ENCODE measurements around the gene RSF1. TPM values are rescaled to one million over a fixed set of nuclear protein-coding genes. Genes with fewer than 3 reads are reported as not detected.

The RSF1 gene
- total RNA-seq, 1 experiment from 2014 or later: 79.8 TPM

- H3K27me3 Mint-ChIP-seq (ENCODE audit: low read depth): no peaks in the 10 kb centered on the region
- CTCF ChIA-PET: interaction anchor here (0.6 to 2.0 kb wide), 4 partner anchors 18 to 181 kb away, joined by 3 to 5 read pairs (median 4); partner anchors contain the start of gene INTS4
Observed at GRCh38 chr11:77819411-77819920, 1.1 kb downstream of the RSF1 start.

GRCh38 chr11:77815459-77815858, 5.1 kb downstream of the RSF1 start:
- POLR2A ChIA-PET: no interaction called here
- no peak overlapping the region for H3K27ac Mint-ChIP-seq
- CTCF ChIA-PET: no interaction called here

More at GRCh38 chr11:77819411-77819920, 1.1 kb downstream of the RSF1 start:
- ATAC-seq: peak; percentile 18
- Mint-ChIP-seq H3K27ac (peak overlapping the region; percentile 97), H3K4me3 (peak overlapping the region; percentile 94), H3K9me3 (peaks cover 16% of the 10 kb centered on the region), H3K36me3 (peaks cover 17% of the 10 kb centered on the region), H3K4me1 (peaks cover 24% of the 10 kb centered on the region)
- TF ChIP-seq GABPB1 (CRISPR knock-in tag; IDR thresholded peaks at IDR 0.05): peak; percentile 38; the same call in 1 of the 2 replicates
- TF ChIP-seq TEAD1 (CRISPR knock-in tag; IDR thresholded peaks at IDR 0.05): peak; percentile 27; the same call in 1 of the 2 replicates
- TF ChIP-seq FOXK1 (CRISPR knock-in tag; IDR thresholded peaks at IDR 0.05): peak; percentile 69; the same call in 1 of the 2 replicates
- TF ChIP-seq NFATC4 (CRISPR knock-in tag; IDR thresholded peaks at IDR 0.05): no peak
- TF ChIP-seq ZNF396 (CRISPR knock-in tag; IDR thresholded peaks at IDR 0.05; ENCODE audit: borderline replicate concordance): 0 out of 2 replicates have a peak, but pooled peaks have one; percentile 22
- TF ChIP-seq RELA (CRISPR knock-in tag; IDR thresholded peaks at IDR 0.05; ENCODE audit: borderline replicate concordance): peak; percentile 5; the same call in 1 of the 2 replicates
- TF ChIP-seq ARID4B (CRISPR knock-in tag; IDR thresholded peaks at IDR 0.05; ENCODE audit: borderline replicate concordance): peak; percentile 58; the same call in 1 of the 2 replicates
- TF ChIP-seq MXD4 (CRISPR knock-in tag; IDR thresholded peaks at IDR 0.05; ENCODE audit: borderline replicate concordance): no peak
- peak; percentile 45; the same call in 1 of the 2 replicates for TF ChIP-seq KAT7 (CRISPR knock-in tag; IDR thresholded peaks at IDR 0.05; ENCODE audit: borderline replicate concordance)
- POLR2A ChIA-PET: interaction anchor here (1.2 to 2.3 kb wide), 2 partner anchors 30 to 175 kb away, joined by 4 to 17 read pairs; partner anchors contain the start of gene INTS4
- peak; percentile 78 for DNase-seq (ENCODE audit: low spot score)

More at GRCh38 chr11:77815459-77815858, 5.1 kb downstream of the RSF1 start:
- Mint-ChIP-seq H3K9me3 (peaks cover 16% of the 10 kb centered on the region), H3K4me1 (peaks cover 28% of the 10 kb centered on the region), H3K27me3 (ENCODE audit: low read depth) (no peaks in the 10 kb centered on the region), H3K36me3 (peaks cover 34% of the 10 kb centered on the region), H3K4me3 (no peak overlapping the region)
- no peak for ATAC-seq
- TF ChIP-seq GTF2I (CRISPR knock-in tag; conservative IDR thresholded peaks at IDR 0.05) (no peak), MXD4 (CRISPR knock-in tag; IDR thresholded peaks at IDR 0.05; ENCODE audit: borderline replicate concordance) (no peak), NFYB (CRISPR knock-in tag; conservative IDR thresholded peaks at IDR 0.05; ENCODE audit: low read depth) (no peak), E2F5 (CRISPR knock-in tag; IDR thresholded peaks at IDR 0.05) (no peak), NR3C1 (CRISPR knock-in tag; conservative IDR thresholded peaks at IDR 0.05; ENCODE audit: low read depth) (no peak), ZNF121 (CRISPR knock-in tag; IDR thresholded peaks at IDR 0.05) (no peak)
- TF ChIP-seq, protein P1, sequence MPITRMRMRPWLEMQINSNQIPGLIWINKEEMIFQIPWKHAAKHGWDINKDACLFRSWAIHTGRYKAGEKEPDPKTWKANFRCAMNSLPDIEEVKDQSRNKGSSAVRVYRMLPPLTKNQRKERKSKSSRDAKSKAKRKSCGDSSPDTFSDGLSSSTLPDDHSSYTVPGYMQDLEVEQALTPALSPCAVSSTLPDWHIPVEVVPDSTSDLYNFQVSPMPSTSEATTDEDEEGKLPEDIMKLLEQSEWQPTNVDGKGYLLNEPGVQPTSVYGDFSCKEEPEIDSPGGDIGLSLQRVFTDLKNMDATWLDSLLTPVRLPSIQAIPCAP (CRISPR knock-in tag; IDR thresholded peaks at IDR 0.05): no peak
- TF ChIP-seq, protein P2, sequence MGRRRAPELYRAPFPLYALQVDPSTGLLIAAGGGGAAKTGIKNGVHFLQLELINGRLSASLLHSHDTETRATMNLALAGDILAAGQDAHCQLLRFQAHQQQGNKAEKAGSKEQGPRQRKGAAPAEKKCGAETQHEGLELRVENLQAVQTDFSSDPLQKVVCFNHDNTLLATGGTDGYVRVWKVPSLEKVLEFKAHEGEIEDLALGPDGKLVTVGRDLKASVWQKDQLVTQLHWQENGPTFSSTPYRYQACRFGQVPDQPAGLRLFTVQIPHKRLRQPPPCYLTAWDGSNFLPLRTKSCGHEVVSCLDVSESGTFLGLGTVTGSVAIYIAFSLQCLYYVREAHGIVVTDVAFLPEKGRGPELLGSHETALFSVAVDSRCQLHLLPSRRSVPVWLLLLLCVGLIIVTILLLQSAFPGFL (CRISPR knock-in tag; IDR thresholded peaks at IDR 0.05; ENCODE audit: borderline replicate concordance): no peak
- TF ChIP-seq, protein P3, sequence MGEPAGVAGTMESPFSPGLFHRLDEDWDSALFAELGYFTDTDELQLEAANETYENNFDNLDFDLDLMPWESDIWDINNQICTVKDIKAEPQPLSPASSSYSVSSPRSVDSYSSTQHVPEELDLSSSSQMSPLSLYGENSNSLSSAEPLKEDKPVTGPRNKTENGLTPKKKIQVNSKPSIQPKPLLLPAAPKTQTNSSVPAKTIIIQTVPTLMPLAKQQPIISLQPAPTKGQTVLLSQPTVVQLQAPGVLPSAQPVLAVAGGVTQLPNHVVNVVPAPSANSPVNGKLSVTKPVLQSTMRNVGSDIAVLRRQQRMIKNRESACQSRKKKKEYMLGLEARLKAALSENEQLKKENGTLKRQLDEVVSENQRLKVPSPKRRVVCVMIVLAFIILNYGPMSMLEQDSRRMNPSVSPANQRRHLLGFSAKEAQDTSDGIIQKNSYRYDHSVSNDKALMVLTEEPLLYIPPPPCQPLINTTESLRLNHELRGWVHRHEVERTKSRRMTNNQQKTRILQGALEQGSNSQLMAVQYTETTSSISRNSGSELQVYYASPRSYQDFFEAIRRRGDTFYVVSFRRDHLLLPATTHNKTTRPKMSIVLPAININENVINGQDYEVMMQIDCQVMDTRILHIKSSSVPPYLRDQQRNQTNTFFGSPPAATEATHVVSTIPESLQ (CRISPR knock-in tag; IDR thresholded peaks at IDR 0.05): no peak
- TF ChIP-seq, protein P4, sequence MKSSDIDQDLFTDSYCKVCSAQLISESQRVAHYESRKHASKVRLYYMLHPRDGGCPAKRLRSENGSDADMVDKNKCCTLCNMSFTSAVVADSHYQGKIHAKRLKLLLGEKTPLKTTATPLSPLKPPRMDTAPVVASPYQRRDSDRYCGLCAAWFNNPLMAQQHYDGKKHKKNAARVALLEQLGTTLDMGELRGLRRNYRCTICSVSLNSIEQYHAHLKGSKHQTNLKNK (CRISPR knock-in tag; IDR thresholded peaks at IDR 0.05): no peak
- DNase-seq (ENCODE audit: low spot score): no peak

Data from WTC11 (cell line).